Esophagus muscularis mucosa (tissue), 4 donors: ENCODE measurements around the gene GFPT2. TPM values are rescaled to one million over a fixed set of nuclear protein-coding genes. Genes with fewer than 3 reads are reported as not detected.

Experiments
- DNase-seq: peaks from one replicate; pipeline ENCODE4 v3.0.0-alpha.2; 2017; ENCODE audit errors: extremely low spot score
- H3K27ac ChIP-seq, 4 donors: fragments of 200-600 bp; sonication (generic); replicated peaks in 1 of 4; 1 replicate in 3 of 4; 2 replicates in 1 of 4; pipeline ENCODE4 v1.5.1; 2016 to 2019; ENCODE audit warnings: mild to moderate bottlenecking in 1 of 4
- H3K27me3 ChIP-seq, 4 donors: fragments of 200-600 bp; sonication (generic); one replicate each; pipeline versions ENCODE4 v1.5.1 to v1.6.0; 2016 to 2019
- H3K36me3 ChIP-seq, 4 donors: fragments of 200-600 bp; sonication (generic); one replicate each; pipeline ENCODE4 v1.5.1; 2016 to 2019
- H3K4me1 ChIP-seq, 4 donors: fragments of 200-600 bp; sonication (generic); one replicate each; pipeline ENCODE4 v1.5.1; 2016 to 2019
- H3K4me3 ChIP-seq, 4 donors: fragments of 200-600 bp; sonication (generic); 1 replicate in 2 of 4; 2 replicates in 2 of 4; pipeline ENCODE4 v1.5.1; 2016 to 2019; ENCODE audit warnings: mild to moderate bottlenecking in 4 of 4, moderate library complexity in 1 of 4
- H3K9me3 ChIP-seq, 4 donors: fragments of 200-600 bp; sonication (generic); 1 replicate in 3 of 4; 2 replicates in 1 of 4; pipeline ENCODE4 v1.5.1; 2016 to 2019
- EP300 ChIP-seq: sonication (generic); formaldehyde crosslinking; IDR thresholded peaks from one replicate; pipeline ENCODE4 v1.6.1; 2017; ENCODE audit warnings: antibody characterized with exemption
- POLR2A ChIP-seq: fragments of 450-650 bp; IDR thresholded peaks from one replicate; pipeline ENCODE4 v1.6.1; 2017; ENCODE audit warnings: antibody characterized with exemption, moderate library complexity, mild to moderate bottlenecking, low read depth
- POLR2AphosphoS5 ChIP-seq, 2 donors: sonication (generic); formaldehyde crosslinking; IDR thresholded peaks; one replicate each; pipeline ENCODE4 v1.6.1; 2017; ENCODE audit warnings: antibody characterized with exemption in 2 of 2
- WGBS: methylation state at CpG from one replicate; pipeline ENCODE4 v1.1.5; 2018; 5-methylcytosine and 5-hydroxymethylcytosine counted together
- intact Hi-C: fragments of 100-400 bp; cut with DNase I; formaldehyde crosslinking; loops from one replicate; pipeline ENCODE4 v1.15.1; 2023
- total RNA-seq, 4 donors: library from RNA; depleted of rRNA; stranded (reverse); fragments of >200 nt; gene quantifications; one replicate each; pipeline versions ENCODE4 v1.1.0 to v1.2.1, GENCODE V29; 2016
- TF ChIP-seq, protein P1 (sequence below), 3 experiments: fragments of 200-600 bp in 2 of 3; fragments of 450-650 bp in 1 of 3; sonication (generic) in 2 of 3; IDR thresholded peaks; one replicate each; pipeline ENCODE4 v1.5.1; 2017 to 2019; ENCODE audit warnings: antibody characterized with exemption in 3 of 3, mild to moderate bottlenecking in 2 of 3, moderate library complexity in 1 of 3

Gene GFPT2
- total RNA-seq, 4 donors from 2014 or later, result 30.1 to 114 (median 33.6) TPM

DNA sequence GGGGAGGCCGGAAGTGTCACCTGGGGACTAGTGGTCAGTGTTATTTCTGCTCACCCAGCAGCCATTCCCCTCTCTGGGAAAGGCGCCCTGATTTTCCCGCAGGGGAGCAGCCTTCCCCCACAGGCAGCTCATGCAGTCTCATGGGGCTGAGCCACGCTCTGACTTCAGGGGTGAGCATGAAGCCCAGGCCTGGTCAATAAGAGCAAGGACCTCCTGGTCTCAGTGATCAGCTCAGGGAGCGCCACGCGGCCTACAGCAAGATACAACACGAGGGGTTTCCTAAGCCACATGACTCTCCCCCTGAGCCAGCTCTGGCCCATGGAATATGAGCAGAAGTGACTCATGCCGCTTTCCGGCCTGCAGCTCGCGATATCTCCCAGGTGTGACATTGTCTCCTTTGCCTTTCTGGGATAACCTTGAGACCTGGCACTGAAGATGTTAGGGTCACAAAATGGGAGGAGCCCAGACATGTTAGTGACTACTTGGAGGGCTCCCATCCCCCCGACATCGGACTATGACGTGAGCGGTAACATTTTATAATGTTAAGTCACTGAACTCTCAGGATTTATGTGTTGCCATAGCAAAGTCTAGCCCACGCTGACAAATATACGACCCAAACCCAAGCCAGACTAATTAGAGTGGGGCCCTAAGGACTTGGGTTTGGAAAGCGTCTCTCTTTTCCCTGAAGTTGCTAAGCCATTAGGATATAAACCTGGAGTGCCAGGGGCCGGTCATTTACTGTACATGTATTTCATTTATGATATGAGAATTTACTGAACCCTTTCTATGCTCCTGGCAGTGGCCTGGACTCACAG lies 46.5 kb upstream of the GFPT2 start:
- TF ChIP-seq EP300 (no peak), POLR2A (no peak), POLR2AphosphoS5 (IDR thresholded peaks at IDR 0.05) (no peak)
- TF ChIP-seq, protein P1, sequence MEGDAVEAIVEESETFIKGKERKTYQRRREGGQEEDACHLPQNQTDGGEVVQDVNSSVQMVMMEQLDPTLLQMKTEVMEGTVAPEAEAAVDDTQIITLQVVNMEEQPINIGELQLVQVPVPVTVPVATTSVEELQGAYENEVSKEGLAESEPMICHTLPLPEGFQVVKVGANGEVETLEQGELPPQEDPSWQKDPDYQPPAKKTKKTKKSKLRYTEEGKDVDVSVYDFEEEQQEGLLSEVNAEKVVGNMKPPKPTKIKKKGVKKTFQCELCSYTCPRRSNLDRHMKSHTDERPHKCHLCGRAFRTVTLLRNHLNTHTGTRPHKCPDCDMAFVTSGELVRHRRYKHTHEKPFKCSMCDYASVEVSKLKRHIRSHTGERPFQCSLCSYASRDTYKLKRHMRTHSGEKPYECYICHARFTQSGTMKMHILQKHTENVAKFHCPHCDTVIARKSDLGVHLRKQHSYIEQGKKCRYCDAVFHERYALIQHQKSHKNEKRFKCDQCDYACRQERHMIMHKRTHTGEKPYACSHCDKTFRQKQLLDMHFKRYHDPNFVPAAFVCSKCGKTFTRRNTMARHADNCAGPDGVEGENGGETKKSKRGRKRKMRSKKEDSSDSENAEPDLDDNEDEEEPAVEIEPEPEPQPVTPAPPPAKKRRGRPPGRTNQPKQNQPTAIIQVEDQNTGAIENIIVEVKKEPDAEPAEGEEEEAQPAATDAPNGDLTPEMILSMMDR (IDR thresholded peaks at IDR 0.05), result no peak
- Histone ChIP-seq H3K27ac (no peak overlapping the region), H3K27me3 (peaks cover 0 to 12% (median 0%) of the 10 kb centered on the region in 4 donors), H3K4me1 (no peaks in the 10 kb centered on the region), H3K4me3 (no peak overlapping the region), H3K36me3 (no peaks in the 10 kb centered on the region), H3K9me3 (peaks cover 0 to 13% (median 9%) of the 10 kb centered on the region in 4 donors)
- WGBS, result 87% methylated on average over 18 of the region's 20 CpGs
- DNase-seq, result no peak
- intact Hi-C loops, result no loop called here

DNA sequence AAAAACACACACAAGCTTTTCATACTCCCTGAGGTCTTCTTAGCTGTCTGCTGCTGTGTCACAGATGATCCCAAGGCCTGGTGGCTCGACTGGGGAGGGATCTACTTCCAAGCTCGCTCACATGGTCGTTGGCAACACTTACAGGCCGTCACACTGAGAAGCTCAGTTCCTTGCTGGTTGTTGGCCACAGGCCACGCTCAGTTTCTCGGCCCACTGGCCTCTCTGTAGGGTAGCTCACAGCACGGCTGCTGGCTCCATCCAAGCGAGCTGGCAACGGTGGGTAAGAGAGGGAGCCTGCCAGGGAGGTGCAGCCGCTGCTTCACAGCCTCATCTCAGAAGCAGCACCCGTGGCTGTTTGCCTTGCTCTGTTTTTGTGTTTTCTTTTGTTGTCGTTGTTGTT lies 43.8 kb upstream of the GFPT2 start:
- Histone ChIP-seq H3K4me1 (no peaks in the 10 kb centered on the region), H3K4me3 (no peak overlapping the region), H3K36me3 (no peaks in the 10 kb centered on the region), H3K27me3 (peaks cover 0 to 3% (median 0%) of the 10 kb centered on the region in 4 donors), H3K9me3 (peaks cover 0 to 7% (median under 1%) of the 10 kb centered on the region in 4 donors), H3K27ac (no peak overlapping the region)
- no peak for TF ChIP-seq EP300
- TF ChIP-seq, protein P1 (IDR thresholded peaks at IDR 0.05), result no peak
- TF ChIP-seq POLR2AphosphoS5 (IDR thresholded peaks at IDR 0.05), result no peak
- no peak for TF ChIP-seq POLR2A
- intact Hi-C loops, result no loop called here
- DNase-seq, result no peak
- 81% methylated on average over 8 of the region's 12 CpGs for WGBS

GRCh38 chr5:180395540-180396274 lies 42.6 kb upstream of the GFPT2 start:
- H3K4me3 ChIP-seq, result no peak overlapping the region
- no peaks in the 10 kb centered on the region for H3K27me3 ChIP-seq
- no peak overlapping the region for H3K27ac ChIP-seq
- no peak for DNase-seq
- no peak for TF ChIP-seq EP300
- intact Hi-C loops, result no loop called here
- H3K36me3 ChIP-seq, result no peaks in the 10 kb centered on the region
- no peaks in the 10 kb centered on the region for H3K4me1 ChIP-seq
- H3K9me3 ChIP-seq, result no peaks in the 10 kb centered on the region
- WGBS, result 81% methylated on average over 16 of the region's 16 CpGs

- no peaks in the 10 kb centered on the region for H3K9me3 ChIP-seq
- TF ChIP-seq POLR2AphosphoS5 (IDR thresholded peaks at IDR 0.05), result no peak
- TF ChIP-seq EP300, result no peak
- TF ChIP-seq POLR2A, result no peak
- TF ChIP-seq, protein P1 (IDR thresholded peaks at IDR 0.05), result no peak
- H3K4me1 ChIP-seq, result no peaks in the 10 kb centered on the region
- intact Hi-C loops, result no loop called here
- no peak overlapping the region for H3K4me3 ChIP-seq
- no peak for DNase-seq
- no peak overlapping the region for H3K27ac ChIP-seq
- H3K36me3 ChIP-seq, result no peaks in the 10 kb centered on the region
- 91% methylated on average over 13 of the region's 13 CpGs for WGBS
- H3K27me3 ChIP-seq, result no peaks in the 10 kb centered on the region
These were observed 41.0 kb upstream of the GFPT2 start for GRCh38 chr5:180394031-180394636.

DNA sequence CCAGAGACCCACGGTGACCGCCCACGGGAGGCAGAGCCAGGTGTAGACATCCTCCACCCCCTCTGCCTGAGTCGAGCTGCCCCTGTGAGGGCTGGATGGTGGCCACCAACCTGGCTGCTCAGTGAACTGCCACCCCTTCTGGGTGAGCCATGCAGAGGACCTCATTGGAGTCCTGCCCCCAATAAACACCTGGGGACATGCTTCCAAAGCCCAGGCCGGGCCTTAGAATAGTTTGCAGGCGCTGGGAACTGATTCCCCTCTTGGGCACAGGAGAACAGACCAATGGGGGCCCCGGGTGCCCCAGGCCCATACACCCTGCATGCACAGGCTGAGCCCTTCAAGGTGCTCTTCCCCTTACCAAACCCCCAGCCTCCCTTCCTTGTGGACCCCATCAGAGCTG lies 38.1 kb upstream of the GFPT2 start:
- no peak for TF ChIP-seq POLR2A
- TF ChIP-seq EP300, result no peak
- TF ChIP-seq, protein P1 (IDR thresholded peaks at IDR 0.05), result no peak
- TF ChIP-seq POLR2AphosphoS5 (IDR thresholded peaks at IDR 0.05), result no peak
- H3K36me3 ChIP-seq, result no peaks in the 10 kb centered on the region
- H3K4me3 ChIP-seq, result no peak overlapping the region
- intact Hi-C loops, result no loop called here
- 100% methylated on average over 2 of the region's 7 CpGs for WGBS
- H3K9me3 ChIP-seq, result no peaks in the 10 kb centered on the region
- DNase-seq, result no peak
- no peak overlapping the region for H3K27ac ChIP-seq
- no peaks in the 10 kb centered on the region for H3K4me1 ChIP-seq
- no peaks in the 10 kb centered on the region for H3K27me3 ChIP-seq
